Endodermal cell (in vitro differentiated cells): ENCODE measurements around the gene TEX44. TPM values are rescaled to one million over a fixed set of nuclear protein-coding genes. Genes with fewer than 3 reads are reported as not detected.

ENCODE experiments used
- DNase-seq: peaks from one replicate; pipeline ENCODE4 v3.0.0-alpha.2; 2017
- H3K27ac ChIP-seq: 2 replicates; pipeline ENCODE4 v1.5.1; 2013; ENCODE audit warnings: mild to moderate bottlenecking, low read depth, low read length, moderate library complexity
- H3K27me3 ChIP-seq: 2 replicates; pipeline ENCODE4 v1.6.1; 2013; ENCODE audit warnings: mild to moderate bottlenecking, low read length, moderate library complexity; ENCODE audit not compliant: insufficient read depth, control insufficient read depth, poor library complexity, severe bottlenecking
- H3K36me3 ChIP-seq: 2 replicates; pipeline ENCODE4 v1.7.0; 2013; ENCODE audit warnings: mild to moderate bottlenecking, low read length, moderate library complexity; ENCODE audit not compliant: control insufficient read depth, insufficient read depth
- H3K4me1 ChIP-seq: one replicate; pipeline ENCODE4 v1.7.0; 2013; ENCODE audit warnings: low read length; ENCODE audit not compliant: control insufficient read depth, insufficient read depth
- H3K4me3 ChIP-seq: 2 replicates; pipeline ENCODE4 v1.5.1; 2013; ENCODE audit warnings: mild to moderate bottlenecking, low read length, moderate library complexity
- H3K9ac ChIP-seq: 2 replicates; pipeline ENCODE4 v1.6.1; 2013; ENCODE audit warnings: mild to moderate bottlenecking, low read length, moderate library complexity; ENCODE audit not compliant: poor library complexity, severe bottlenecking; ENCODE audit errors: extremely low read depth
- H3K9me3 ChIP-seq: 2 replicates; pipeline ENCODE4 v1.6.1; 2013; ENCODE audit warnings: mild to moderate bottlenecking, low read length, moderate library complexity; ENCODE audit not compliant: control insufficient read depth
- H3K27ac Mint-ChIP-seq: 2 replicates; pipeline ENCODE4 v1.8.0; 2020; ENCODE audit warnings: mixed read lengths
- H3K27me3 Mint-ChIP-seq: 2 replicates; pipeline ENCODE4 v1.8.0; 2021; ENCODE audit warnings: mild to moderate bottlenecking, mixed read lengths; ENCODE audit not compliant: insufficient read depth
- H3K36me3 Mint-ChIP-seq: 2 replicates; pipeline ENCODE4 v1.8.0; 2020; ENCODE audit warnings: low read depth, mixed read lengths
- H3K4me1 Mint-ChIP-seq: 2 replicates; pipeline ENCODE4 v1.8.0; 2020; ENCODE audit warnings: mixed read lengths
- H3K4me3 Mint-ChIP-seq: 2 replicates; pipeline ENCODE4 v1.8.0; 2020; ENCODE audit warnings: mild to moderate bottlenecking, moderate library complexity, mixed read lengths
- H3K9me3 Mint-ChIP-seq: 2 replicates; pipeline ENCODE4 v1.8.0; 2020; ENCODE audit warnings: mild to moderate bottlenecking, mixed read lengths
- WGBS, 2 experiments: methylation state at CpG; one replicate each; pipeline versions ENCODE4 v1.1.5 to v1.1.7; 2013; ENCODE audit warnings: missing lambda C conversion rate in 2 of 2, mixed read lengths in 1 of 2; ENCODE audit not compliant: insufficient coverage in 1 of 2, insufficient read length in 1 of 2; 5-methylcytosine and 5-hydroxymethylcytosine counted together
- total RNA-seq, 2 donors: library from RNA; stranded (reverse); fragmentation: NEBNext Ultra II Directional in 1 of 2; extraction: Animal tissue kit (Norgen Biotek cat#: 25700) in 1 of 2; gene quantifications; 2 replicates in 1 of 2; 3 replicates in 1 of 2; pipeline ENCODE4 v1.2.1, GENCODE V29; 2021
- TF ChIP-seq, protein P1 (sequence below): fragments of 200-600 bp; sonication (generic); conservative IDR thresholded peaks from 2 replicates; pipeline ENCODE4 v1.5.0; 2021; ENCODE audit warnings: antibody characterized with exemption, mild to moderate bottlenecking

Gene TEX44
- total RNA-seq, 2 donors from 2014 or later = not detected

DNA sequence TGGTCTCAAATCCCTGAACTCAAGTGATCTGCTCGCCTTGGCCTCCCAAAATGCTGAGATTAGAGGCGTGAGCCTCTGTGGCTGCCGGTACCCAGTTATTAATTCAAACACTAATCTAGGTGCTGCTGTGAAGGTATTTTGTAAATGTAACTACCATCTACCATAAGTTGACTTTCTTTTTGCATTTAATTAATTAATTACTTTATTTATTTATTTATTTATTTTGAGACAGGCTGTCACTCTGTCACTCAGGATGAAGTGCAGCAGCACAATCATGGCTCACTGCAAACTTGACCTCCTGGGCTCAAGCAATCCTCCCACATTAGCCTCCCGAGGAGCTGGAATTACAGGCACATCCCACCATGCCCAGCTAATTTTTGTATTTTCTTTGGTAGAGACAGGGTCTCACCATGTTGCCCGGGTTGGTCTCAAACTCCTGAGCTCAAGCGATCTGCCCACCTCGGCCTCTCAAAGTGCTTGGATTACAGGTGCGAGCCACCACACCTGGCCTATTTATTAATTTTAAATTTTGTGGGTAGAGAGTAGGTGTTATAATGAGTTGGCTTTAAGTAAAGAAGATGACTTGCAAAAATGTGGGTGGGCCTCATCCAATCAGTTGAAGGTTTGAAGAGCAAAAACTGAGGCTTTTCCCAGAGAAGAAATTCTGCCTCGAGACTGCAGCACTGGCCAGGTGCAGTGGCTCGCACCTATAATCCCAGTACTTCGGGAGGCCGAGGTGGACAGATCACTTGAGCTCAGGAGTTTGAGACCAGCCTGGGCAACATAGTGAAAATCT, 45.2 kb upstream of the TEX44 start:
- Histone ChIP-seq H3K27me3 (no peaks in the 10 kb centered on the region), H3K9ac (no peak overlapping the region), H3K27ac (no peak overlapping the region), H3K36me3 (no peaks in the 10 kb centered on the region), H3K4me3 (no peak overlapping the region), H3K9me3 (peaks cover 3% of the 10 kb centered on the region), H3K4me1 (no peaks in the 10 kb centered on the region)
- no peak for DNase-seq
- no peaks in the 10 kb centered on the region for H3K36me3 Mint-ChIP-seq
- no peaks in the 10 kb centered on the region for H3K4me1 Mint-ChIP-seq
- no peaks in the 10 kb centered on the region for H3K27me3 Mint-ChIP-seq
- H3K4me3 Mint-ChIP-seq = no peak overlapping the region
- H3K27ac Mint-ChIP-seq = no peak overlapping the region
- H3K9me3 Mint-ChIP-seq = peaks cover 26% of the 10 kb centered on the region
- TF ChIP-seq, protein P1, sequence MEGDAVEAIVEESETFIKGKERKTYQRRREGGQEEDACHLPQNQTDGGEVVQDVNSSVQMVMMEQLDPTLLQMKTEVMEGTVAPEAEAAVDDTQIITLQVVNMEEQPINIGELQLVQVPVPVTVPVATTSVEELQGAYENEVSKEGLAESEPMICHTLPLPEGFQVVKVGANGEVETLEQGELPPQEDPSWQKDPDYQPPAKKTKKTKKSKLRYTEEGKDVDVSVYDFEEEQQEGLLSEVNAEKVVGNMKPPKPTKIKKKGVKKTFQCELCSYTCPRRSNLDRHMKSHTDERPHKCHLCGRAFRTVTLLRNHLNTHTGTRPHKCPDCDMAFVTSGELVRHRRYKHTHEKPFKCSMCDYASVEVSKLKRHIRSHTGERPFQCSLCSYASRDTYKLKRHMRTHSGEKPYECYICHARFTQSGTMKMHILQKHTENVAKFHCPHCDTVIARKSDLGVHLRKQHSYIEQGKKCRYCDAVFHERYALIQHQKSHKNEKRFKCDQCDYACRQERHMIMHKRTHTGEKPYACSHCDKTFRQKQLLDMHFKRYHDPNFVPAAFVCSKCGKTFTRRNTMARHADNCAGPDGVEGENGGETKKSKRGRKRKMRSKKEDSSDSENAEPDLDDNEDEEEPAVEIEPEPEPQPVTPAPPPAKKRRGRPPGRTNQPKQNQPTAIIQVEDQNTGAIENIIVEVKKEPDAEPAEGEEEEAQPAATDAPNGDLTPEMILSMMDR = no peak
- WGBS, 2 experiments = 85 to 97% methylated on average over 10 to 12 of the region's 12 CpGs

DNA sequence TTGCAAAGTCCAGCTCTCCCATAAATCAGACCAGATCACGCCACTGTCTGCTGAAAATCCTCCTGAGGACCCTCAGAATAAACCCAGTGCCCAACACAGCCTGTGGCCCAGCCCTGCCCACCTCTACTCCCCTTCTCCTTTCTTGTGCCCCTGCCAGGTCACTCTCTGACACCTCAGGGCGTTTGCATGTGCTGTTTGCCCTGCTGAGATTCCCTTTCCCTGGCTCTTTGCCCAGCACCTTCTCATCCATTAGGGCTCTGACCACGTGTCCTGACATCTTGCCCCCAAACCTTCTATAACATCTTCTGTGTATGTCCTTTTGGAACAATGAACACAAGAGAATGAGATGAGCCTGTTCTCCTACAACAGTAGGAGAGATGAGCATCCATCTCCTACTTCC, 43.9 kb upstream of the TEX44 start:
- no peak overlapping the region for H3K9ac ChIP-seq
- H3K4me1 ChIP-seq = no peaks in the 10 kb centered on the region
- peaks cover 2% of the 10 kb centered on the region for H3K27me3 Mint-ChIP-seq
- no peak overlapping the region for H3K4me3 Mint-ChIP-seq
- H3K36me3 ChIP-seq = no peaks in the 10 kb centered on the region
- no peak overlapping the region for H3K27ac Mint-ChIP-seq
- no peaks in the 10 kb centered on the region for H3K36me3 Mint-ChIP-seq
- no peak overlapping the region for H3K4me3 ChIP-seq
- H3K27ac ChIP-seq = no peak overlapping the region
- peaks cover 15% of the 10 kb centered on the region for H3K9me3 ChIP-seq
- WGBS, 2 experiments = 73 to 93% methylated on average over 2 to 3 of the region's 3 CpGs
- TF ChIP-seq, protein P1 = no peak
- H3K27me3 ChIP-seq = no peaks in the 10 kb centered on the region
- H3K9me3 Mint-ChIP-seq = peaks cover 29% of the 10 kb centered on the region
- no peaks in the 10 kb centered on the region for H3K4me1 Mint-ChIP-seq
- no peak for DNase-seq

DNA sequence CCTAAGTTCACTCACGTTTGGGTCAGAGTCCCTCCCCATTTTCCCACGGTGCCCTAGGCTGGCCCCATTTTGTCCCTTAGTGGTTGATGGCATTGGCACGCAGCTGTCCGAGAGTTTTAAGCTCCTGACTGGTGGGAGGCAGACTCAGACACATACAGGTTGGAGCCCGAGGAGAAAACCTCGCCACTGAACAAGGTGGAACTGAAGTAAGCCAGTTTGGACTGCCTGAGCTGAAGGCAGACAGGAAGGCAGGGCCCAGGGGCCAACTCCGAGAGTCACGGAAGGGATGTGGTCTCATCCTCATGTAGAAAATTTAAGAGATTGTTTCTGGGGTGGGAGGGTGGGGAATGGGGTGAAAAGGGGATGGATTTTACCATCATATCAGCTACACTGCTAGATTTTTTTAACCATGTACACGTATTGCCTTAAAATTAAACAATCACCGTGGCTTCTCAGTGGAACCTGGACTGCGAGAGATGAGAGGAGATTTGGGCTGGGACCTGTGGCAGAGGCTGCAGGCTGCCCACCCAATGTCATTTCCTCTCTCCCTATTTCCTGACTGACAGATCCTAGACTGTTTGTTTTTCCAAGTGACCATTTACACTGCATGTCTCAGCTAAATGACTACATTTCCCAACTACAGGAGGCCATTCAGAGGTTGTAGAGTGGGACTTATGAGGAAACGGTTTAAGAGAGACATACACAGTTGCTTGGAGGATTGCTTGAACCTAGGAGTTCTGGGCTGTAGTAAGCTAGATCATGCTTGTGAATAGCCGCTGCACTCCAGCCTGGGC, 43.0 kb upstream of the TEX44 start:
- 87 to 90% methylated on average over 6 to 13 of the region's 13 CpGs for WGBS, 2 experiments
- Histone ChIP-seq H3K27ac (no peak overlapping the region), H3K9ac (no peak overlapping the region), H3K9me3 (peaks cover 16% of the 10 kb centered on the region), H3K4me3 (no peak overlapping the region), H3K27me3 (no peaks in the 10 kb centered on the region), H3K4me1 (no peaks in the 10 kb centered on the region), H3K36me3 (no peaks in the 10 kb centered on the region)
- H3K36me3 Mint-ChIP-seq = no peaks in the 10 kb centered on the region
- H3K9me3 Mint-ChIP-seq = peaks cover 27% of the 10 kb centered on the region
- no peak for DNase-seq
- no peak overlapping the region for H3K27ac Mint-ChIP-seq
- no peaks in the 10 kb centered on the region for H3K4me1 Mint-ChIP-seq
- H3K27me3 Mint-ChIP-seq = peaks cover 5% of the 10 kb centered on the region
- H3K4me3 Mint-ChIP-seq = no peak overlapping the region
- TF ChIP-seq, protein P1 = no peak
